ENCODE results near the gene SDR39U1. TPM values are rescaled to one million over a fixed set of nuclear protein-coding genes. Genes with fewer than 3 reads are reported as not detected.
A peak's percentile ranks its signal among the peaks of the same experiment; 100 is the strongest.

Gene SDR39U1
- total RNA-seq, 2 donors from 2014 or later, result 40.4 to 41.3 TPM

- Mint-ChIP-seq H3K4me1 (no peaks in the 10 kb centered on the region), H3K27ac (no peak overlapping the region), H3K4me3 (no peak overlapping the region), H3K27me3 (ENCODE audit: insufficient read depth) (peaks cover 15% of the 10 kb centered on the region), H3K36me3 (ENCODE audit: low read depth) (peaks cover 12% of the 10 kb centered on the region), H3K9me3 (no peaks in the 10 kb centered on the region)
- Histone ChIP-seq H3K9me3 (ENCODE audit: control insufficient read depth, low read length) (no peaks in the 10 kb centered on the region), H3K9ac (ENCODE audit: extremely low read depth, low read length, poor library complexity, severe bottlenecking) (no peak overlapping the region), H3K27me3 (ENCODE audit: control insufficient read depth, insufficient read depth, low read length, poor library complexity, severe bottlenecking) (peaks cover 15% of the 10 kb centered on the region), H3K4me3 (ENCODE audit: low read length) (no peak overlapping the region), H3K4me1 (ENCODE audit: control insufficient read depth, insufficient read depth, low read length) (no peaks in the 10 kb centered on the region), H3K36me3 (ENCODE audit: control insufficient read depth, insufficient read depth, low read length) (no peaks in the 10 kb centered on the region), H3K27ac (ENCODE audit: low read depth, low read length) (no peak overlapping the region)
- WGBS, 2 experiments (ENCODE audit: insufficient coverage in 1 of 2, insufficient read length in 1 of 2), result 89 to 94% methylated on average over 3 to 15 of the region's 15 CpGs
- TF ChIP-seq CTCF (conservative IDR thresholded peaks at IDR 0.05), result no peak
- no peak for DNase-seq
Observed at GRCh38 chr14:24414732-24415420, 27.7 kb downstream of the SDR39U1 start.

- Histone ChIP-seq H3K9me3 (ENCODE audit: control insufficient read depth, low read length) (no peaks in the 10 kb centered on the region), H3K36me3 (ENCODE audit: control insufficient read depth, insufficient read depth, low read length) (no peaks in the 10 kb centered on the region), H3K4me3 (ENCODE audit: low read length) (no peak overlapping the region), H3K9ac (ENCODE audit: extremely low read depth, low read length, poor library complexity, severe bottlenecking) (no peak overlapping the region), H3K27ac (ENCODE audit: low read depth, low read length) (no peak overlapping the region), H3K27me3 (ENCODE audit: control insufficient read depth, insufficient read depth, low read length, poor library complexity, severe bottlenecking) (peaks cover 10% of the 10 kb centered on the region), H3K4me1 (ENCODE audit: control insufficient read depth, insufficient read depth, low read length) (no peaks in the 10 kb centered on the region)
- H3K9me3 Mint-ChIP-seq, result no peaks in the 10 kb centered on the region
- DNase-seq, result no peak
- no peak overlapping the region for H3K4me3 Mint-ChIP-seq
- peaks cover 12% of the 10 kb centered on the region for H3K36me3 Mint-ChIP-seq (ENCODE audit: low read depth)
- no peak for TF ChIP-seq CTCF (conservative IDR thresholded peaks at IDR 0.05)
- no peak overlapping the region for H3K27ac Mint-ChIP-seq
- H3K4me1 Mint-ChIP-seq, result no peaks in the 10 kb centered on the region
- H3K27me3 Mint-ChIP-seq (ENCODE audit: insufficient read depth), result peaks cover 8% of the 10 kb centered on the region
- 92% methylated on average over 1 of the region's 1 CpG; no CpG with 5 or more reads in 1 of the 2 experiments for WGBS, 2 experiments (ENCODE audit: insufficient coverage in 1 of 2, insufficient read length in 1 of 2)
Observed at GRCh38 chr14:24414077-24414476, 28.5 kb downstream of the SDR39U1 start.

- H3K4me3 Mint-ChIP-seq, result no peak overlapping the region
- Histone ChIP-seq H3K4me1 (ENCODE audit: control insufficient read depth, insufficient read depth, low read length) (no peaks in the 10 kb centered on the region), H3K36me3 (ENCODE audit: control insufficient read depth, insufficient read depth, low read length) (no peaks in the 10 kb centered on the region), H3K4me3 (ENCODE audit: low read length) (no peak overlapping the region), H3K27ac (ENCODE audit: low read depth, low read length) (no peak overlapping the region), H3K9ac (ENCODE audit: extremely low read depth, low read length, poor library complexity, severe bottlenecking) (no peak overlapping the region), H3K9me3 (ENCODE audit: control insufficient read depth, low read length) (no peaks in the 10 kb centered on the region), H3K27me3 (ENCODE audit: control insufficient read depth, insufficient read depth, low read length, poor library complexity, severe bottlenecking) (no peaks in the 10 kb centered on the region)
- H3K9me3 Mint-ChIP-seq, result no peaks in the 10 kb centered on the region
- peaks cover 12% of the 10 kb centered on the region for H3K36me3 Mint-ChIP-seq (ENCODE audit: low read depth)
- TF ChIP-seq CTCF (conservative IDR thresholded peaks at IDR 0.05), result peak; percentile 83
- H3K4me1 Mint-ChIP-seq, result no peaks in the 10 kb centered on the region
- peak; percentile 79 for DNase-seq
- WGBS, 2 experiments (ENCODE audit: insufficient coverage in 1 of 2, insufficient read length in 1 of 2), result 76 to 86% methylated on average over 6 to 16 of the region's 16 CpGs
- H3K27me3 Mint-ChIP-seq (ENCODE audit: insufficient read depth), result no peaks in the 10 kb centered on the region
- H3K27ac Mint-ChIP-seq, result no peak overlapping the region
Observed at GRCh38 chr14:24411443-24412389, 30.9 kb downstream of the SDR39U1 start.
